ENCODE measurements around the gene NKAPL. TPM values are rescaled to one million over a fixed set of nuclear protein-coding genes. Genes with fewer than 3 reads are reported as not detected.
A peak's percentile ranks its signal among the peaks of the same experiment; 100 is the strongest.

The NKAPL gene
- total RNA-seq (2014; rRNA removed; shearing (Covaris generic)): not detected in 2 replicates

- DNase-seq (ENCODE audit: low spot score): no peak
Observed at GRCh38 chr6:28258877-28259777, at the start of gene NKAPL. TSS of gene NKAPL (plus strand) at chr6:28259297. CDS start at chr6:28259372, 75 bp downstream.

GRCh38 chr6:28209753-28210535 is 49.2 kb upstream of the NKAPL start:
- no peak for DNase-seq (ENCODE audit: low spot score)

- no peak for DNase-seq (ENCODE audit: low spot score)
Observed at GRCh38 chr6:28211840-28212509, 47.1 kb upstream of the NKAPL start.

- peak; percentile 90 for DNase-seq (ENCODE audit: low spot score)
Observed at GRCh38 chr6:28212510-28213212, 46.4 kb upstream of the NKAPL start.

GRCh38 chr6:28213213-28213523 is 45.9 kb upstream of the NKAPL start:
- no peak for DNase-seq (ENCODE audit: low spot score)

GRCh38 chr6:28215425-28215824 is 43.7 kb upstream of the NKAPL start:
- DNase-seq (ENCODE audit: low spot score): no peak

- DNase-seq (ENCODE audit: low spot score): no peak
Observed at GRCh38 chr6:28217890-28218289, 41.2 kb upstream of the NKAPL start.

GRCh38 chr6:28218312-28219248 is 40.5 kb upstream of the NKAPL start:
- peak; percentile 65 for DNase-seq (ENCODE audit: low spot score)

GRCh38 chr6:28220257-28221133 is 38.6 kb upstream of the NKAPL start:
- no peak for DNase-seq (ENCODE audit: low spot score)

- no peak for DNase-seq (ENCODE audit: low spot score)
Observed at GRCh38 chr6:28224131-28225055, 34.7 kb upstream of the NKAPL start.

GRCh38 chr6:28225056-28225834 is 33.9 kb upstream of the NKAPL start, which contains the start of gene ZSCAN9:
TSS of gene ZSCAN9 (plus strand) at chr6:28225275. CDS start at chr6:28227085, 1,810 bp downstream.
- DNase-seq (ENCODE audit: low spot score): peak; percentile 88

- no peak for DNase-seq (ENCODE audit: low spot score)
Observed at GRCh38 chr6:28226460-28226859, 32.6 kb upstream of the NKAPL start.

- no peak for DNase-seq (ENCODE audit: low spot score)
Observed at GRCh38 chr6:28232785-28233184, 26.3 kb upstream of the NKAPL start.

GRCh38 chr6:28235912-28236452 is 23.1 kb upstream of the NKAPL start:
- no peak for DNase-seq (ENCODE audit: low spot score)

- DNase-seq (ENCODE audit: low spot score): no peak
Observed at GRCh38 chr6:28239636-28240035, 19.5 kb upstream of the NKAPL start.

- no peak for DNase-seq (ENCODE audit: low spot score)
Observed at GRCh38 chr6:28240471-28240870, 18.6 kb upstream of the NKAPL start.

GRCh38 chr6:28243946-28244345 is 15.2 kb upstream of the NKAPL start:
- DNase-seq (ENCODE audit: low spot score): no peak

Measured in A172 (cell line).